Measurements from ENCODE around the gene RNF17.

RNF17 gene

GRCh38 chr13:24842549-24843274, 78.7 kb downstream of the RNF17 start:
- TF ChIP-seq CTCF (IDR thresholded peaks at IDR 0.05; ENCODE audit: borderline replicate concordance, control extremely low read depth, extremely low read depth, insufficient read depth, missing control alignments): no peak
- no peak for DNase-seq (ENCODE audit: low spot score)
- in situ Hi-C loops (cut with MboI; ENCODE audit: low sequenced_read_pairs, unreplicated experiment): no loop called here

GRCh38 chr13:24851546-24851945, 87.6 kb downstream of the RNF17 start:
- DNase-seq (ENCODE audit: low spot score): no peak
- in situ Hi-C loops (cut with MboI; ENCODE audit: low sequenced_read_pairs, unreplicated experiment): no loop called here
- TF ChIP-seq CTCF (IDR thresholded peaks at IDR 0.05; ENCODE audit: borderline replicate concordance, control extremely low read depth, extremely low read depth, insufficient read depth, missing control alignments): no peak

GRCh38 chr13:24854311-24854710, 90.3 kb downstream of the RNF17 start:
- TF ChIP-seq CTCF (IDR thresholded peaks at IDR 0.05; ENCODE audit: borderline replicate concordance, control extremely low read depth, extremely low read depth, insufficient read depth, missing control alignments): no peak
- DNase-seq (ENCODE audit: low spot score): no peak
- in situ Hi-C loops (cut with MboI; ENCODE audit: low sequenced_read_pairs, unreplicated experiment): no loop called here

DNA sequence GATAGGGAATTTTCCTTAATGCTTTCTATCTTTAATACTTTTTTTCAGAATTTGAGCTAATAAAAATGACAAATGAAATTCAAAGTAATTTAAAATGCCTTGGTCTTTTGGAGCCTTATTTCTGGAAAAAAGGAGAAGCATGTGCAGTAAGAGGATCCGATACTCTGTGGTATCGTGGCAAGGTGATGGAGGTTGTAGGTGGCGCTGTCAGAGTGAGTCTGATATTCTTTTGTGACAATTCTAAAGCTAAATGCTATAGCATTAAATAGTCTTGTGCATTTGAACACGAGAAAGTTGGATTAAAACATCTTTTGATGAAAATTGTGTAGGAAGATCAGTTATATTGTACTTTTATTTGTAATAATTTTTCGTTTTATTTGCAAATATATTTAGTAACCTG, 95.0 kb downstream of the RNF17 start:
- no peak for TF ChIP-seq CTCF (IDR thresholded peaks at IDR 0.05; ENCODE audit: borderline replicate concordance, control extremely low read depth, extremely low read depth, insufficient read depth, missing control alignments)
- no peak for DNase-seq (ENCODE audit: low spot score)
- in situ Hi-C loops (cut with MboI; ENCODE audit: low sequenced_read_pairs, unreplicated experiment): no loop called here

- TF ChIP-seq CTCF (IDR thresholded peaks at IDR 0.05; ENCODE audit: borderline replicate concordance, control extremely low read depth, extremely low read depth, insufficient read depth, missing control alignments): no peak
- no peak for DNase-seq (ENCODE audit: low spot score)
- in situ Hi-C loops (cut with MboI; ENCODE audit: low sequenced_read_pairs, unreplicated experiment): no loop called here
These were observed 96.8 kb downstream of the RNF17 start for GRCh38 chr13:24860770-24861169.

DNA sequence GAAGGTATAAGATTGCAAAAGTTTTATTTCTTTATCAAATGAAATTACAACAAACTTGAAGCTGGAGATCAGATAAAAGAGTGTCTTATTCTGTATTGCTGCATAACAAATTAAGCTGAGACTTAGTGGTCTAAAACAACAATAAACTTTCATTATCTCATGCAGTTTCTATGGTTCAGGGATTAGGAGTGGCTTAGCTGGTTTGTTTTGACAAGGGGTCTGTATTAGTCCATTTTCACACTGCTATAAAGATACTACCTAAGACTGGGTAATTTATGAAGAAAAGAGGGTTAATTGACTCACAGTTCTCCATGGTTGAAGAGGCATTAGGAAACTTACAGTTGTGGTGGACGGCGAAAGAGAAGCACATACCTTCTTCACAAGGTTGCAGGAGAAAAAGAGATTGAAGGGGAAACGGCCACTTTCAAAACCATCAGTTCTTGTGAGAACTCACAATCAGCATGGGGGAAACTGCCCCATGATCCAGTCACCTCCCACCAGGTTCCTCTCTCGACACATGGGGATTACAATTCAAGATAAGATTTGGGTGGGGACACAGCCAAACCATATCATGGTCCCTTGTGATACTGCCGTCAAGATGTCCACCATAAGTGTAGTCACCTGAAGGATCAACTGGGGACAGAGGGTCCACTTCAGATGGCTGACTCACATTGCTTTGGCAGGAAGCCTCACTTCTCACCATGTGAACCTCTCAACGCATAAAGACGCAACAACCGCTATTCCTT, 97.8 kb downstream of the RNF17 start:
- no peak for TF ChIP-seq CTCF (IDR thresholded peaks at IDR 0.05; ENCODE audit: borderline replicate concordance, control extremely low read depth, extremely low read depth, insufficient read depth, missing control alignments)
- DNase-seq (ENCODE audit: low spot score): no peak
- in situ Hi-C loops (cut with MboI; ENCODE audit: low sequenced_read_pairs, unreplicated experiment): no loop called here

All from GM13976 (cell line).